GM18507 (cell line): ENCODE data around the gene SLC43A1.

Source experiments
- DNase-seq: peaks from one replicate; pipeline ENCODE4 v3.0.0; 2011; ENCODE audit warnings: low read depth; ENCODE audit not compliant: insufficient read length; ENCODE audit errors: extremely low spot score
- FAIRE-seq: peaks from 2 replicates; lab custom pipeline; 2011; peaks lifted over from hg19 to GRCh38; lab: Jason Lieb, UNC

Gene SLC43A1

DNA sequence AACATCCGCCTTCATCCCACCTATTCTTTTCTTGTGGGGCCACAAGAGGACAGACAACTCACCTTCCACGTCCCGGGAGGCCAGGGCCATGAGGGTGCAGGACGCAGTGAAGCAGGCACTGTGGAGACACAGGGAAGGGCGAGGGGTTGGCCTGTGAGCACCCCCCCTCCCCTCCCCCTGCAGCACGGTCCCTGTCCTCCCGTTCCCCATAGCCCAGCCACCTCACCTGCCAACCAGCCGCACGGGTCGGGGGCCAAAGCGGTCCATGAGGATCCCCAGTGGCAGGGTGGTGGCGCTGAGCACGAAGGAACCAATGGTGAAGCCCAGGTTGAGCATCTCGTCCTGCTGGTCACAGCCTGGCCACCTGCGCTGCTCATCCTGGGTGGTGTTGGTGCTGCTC, 14.6 kb downstream of the SLC43A1 start:
- FAIRE-seq, result no peak
- DNase-seq, result no peak

- FAIRE-seq (no peak), DNase-seq (no peak)
Measured at GRCh38 chr11:57500515-57500914, 15.0 kb downstream of the SLC43A1 start.

DNA sequence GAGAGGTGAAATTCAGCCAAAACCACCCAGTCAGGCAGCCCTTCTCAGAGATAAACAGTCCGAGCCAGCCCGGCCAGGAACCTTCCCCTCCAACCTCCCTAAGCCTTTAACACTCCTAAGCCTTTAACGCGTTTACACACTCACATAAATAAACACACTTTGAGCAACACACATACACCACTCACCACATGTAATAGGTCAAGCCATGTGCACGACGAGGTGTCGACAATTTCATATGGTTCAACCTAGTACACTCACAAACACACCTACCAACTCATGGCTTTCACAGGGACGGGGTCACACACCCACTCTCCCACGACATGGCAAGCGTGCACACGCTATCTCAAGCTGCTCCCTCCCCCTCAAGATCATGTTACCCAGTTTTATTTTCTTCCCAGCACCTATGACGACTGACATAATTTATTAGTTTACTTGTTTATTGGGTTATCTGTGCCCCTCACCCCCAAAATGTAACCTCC, 15.5 kb downstream of the SLC43A1 start:
- DNase-seq, result no peak
- no peak for FAIRE-seq

DNA sequence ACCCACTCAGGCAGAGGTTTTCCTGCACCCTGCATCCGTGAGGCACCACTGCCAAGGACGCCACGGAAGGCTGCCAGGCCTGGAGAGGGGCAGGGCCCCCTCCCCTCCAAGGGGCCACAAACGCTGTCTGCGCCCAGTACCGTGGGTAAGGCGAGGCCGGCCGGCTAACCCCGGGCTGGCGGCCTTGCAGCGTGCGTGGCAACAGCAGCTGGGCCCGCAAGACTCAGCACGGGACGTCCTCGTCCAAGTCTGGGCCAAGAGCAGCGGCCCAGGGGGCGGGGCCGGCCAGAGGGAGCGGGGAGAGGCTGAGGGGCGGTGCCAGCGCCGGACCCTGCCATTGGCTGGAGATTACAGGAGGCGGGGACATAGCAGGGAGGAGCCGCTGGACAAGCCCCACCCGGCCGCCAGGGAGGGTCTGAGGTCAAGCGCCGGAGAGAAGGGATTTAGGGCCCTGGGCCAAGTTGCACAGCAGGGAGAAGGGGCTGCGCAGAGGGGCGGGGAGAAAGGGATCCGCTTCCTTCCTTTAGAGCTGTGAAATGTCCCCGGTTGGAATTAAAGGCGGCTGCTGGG, 16.0 kb downstream of the SLC43A1 start:
- DNase-seq, result no peak
- no peak for FAIRE-seq

- FAIRE-seq, result no peak
- DNase-seq, result no peak
Measured at GRCh38 chr11:57498540-57498939, 17.0 kb downstream of the SLC43A1 start.

DNA sequence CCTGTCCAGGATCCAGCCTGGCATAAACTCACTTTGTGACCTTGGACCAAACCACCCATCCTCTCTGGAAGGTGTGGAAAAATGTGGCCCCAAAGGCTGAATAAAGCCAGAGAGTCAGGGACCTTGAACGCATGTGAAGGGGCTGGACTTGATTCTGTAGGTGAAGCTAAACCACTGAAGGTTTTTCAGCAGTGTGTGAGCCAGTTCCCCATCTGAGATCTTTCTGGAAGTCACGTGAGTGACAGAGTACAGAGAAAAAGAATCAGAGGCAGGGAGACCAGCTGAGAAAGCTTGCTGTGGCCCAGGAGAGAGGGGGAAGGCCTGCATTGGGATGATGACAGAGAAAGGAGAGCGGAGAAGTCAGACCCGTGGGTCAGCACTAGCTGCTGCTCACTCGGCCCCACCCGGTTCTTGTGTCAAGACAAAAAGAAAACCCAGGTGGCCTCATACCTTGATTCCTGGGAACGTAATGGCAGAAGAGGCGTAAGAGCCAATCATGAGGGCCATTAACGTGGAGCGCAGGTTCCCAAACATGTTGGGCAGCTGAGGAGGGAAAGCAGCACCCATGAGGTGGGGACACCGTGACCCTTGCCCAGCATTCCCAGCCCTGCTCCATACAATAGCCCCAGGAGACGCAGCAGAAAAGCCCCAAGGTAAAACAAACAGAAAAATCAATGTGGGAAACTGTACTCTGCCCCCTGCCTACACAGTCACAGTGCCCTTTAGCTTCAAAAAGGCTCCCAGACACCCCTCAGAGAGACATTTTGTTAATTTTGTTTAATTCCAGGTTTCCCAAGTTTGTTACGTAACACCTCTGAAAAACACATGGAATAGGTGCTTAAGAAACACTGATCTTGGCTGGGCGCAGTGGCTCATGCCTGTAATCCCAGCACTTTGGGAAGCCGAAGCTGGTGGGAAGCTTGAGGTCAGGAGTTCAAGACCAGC, 17.9 kb downstream of the SLC43A1 start:
- FAIRE-seq (no peak), DNase-seq (no peak)

- no peak for DNase-seq
- no peak for FAIRE-seq
Measured at GRCh38 chr11:57496109-57496820, 19.2 kb downstream of the SLC43A1 start.

DNA sequence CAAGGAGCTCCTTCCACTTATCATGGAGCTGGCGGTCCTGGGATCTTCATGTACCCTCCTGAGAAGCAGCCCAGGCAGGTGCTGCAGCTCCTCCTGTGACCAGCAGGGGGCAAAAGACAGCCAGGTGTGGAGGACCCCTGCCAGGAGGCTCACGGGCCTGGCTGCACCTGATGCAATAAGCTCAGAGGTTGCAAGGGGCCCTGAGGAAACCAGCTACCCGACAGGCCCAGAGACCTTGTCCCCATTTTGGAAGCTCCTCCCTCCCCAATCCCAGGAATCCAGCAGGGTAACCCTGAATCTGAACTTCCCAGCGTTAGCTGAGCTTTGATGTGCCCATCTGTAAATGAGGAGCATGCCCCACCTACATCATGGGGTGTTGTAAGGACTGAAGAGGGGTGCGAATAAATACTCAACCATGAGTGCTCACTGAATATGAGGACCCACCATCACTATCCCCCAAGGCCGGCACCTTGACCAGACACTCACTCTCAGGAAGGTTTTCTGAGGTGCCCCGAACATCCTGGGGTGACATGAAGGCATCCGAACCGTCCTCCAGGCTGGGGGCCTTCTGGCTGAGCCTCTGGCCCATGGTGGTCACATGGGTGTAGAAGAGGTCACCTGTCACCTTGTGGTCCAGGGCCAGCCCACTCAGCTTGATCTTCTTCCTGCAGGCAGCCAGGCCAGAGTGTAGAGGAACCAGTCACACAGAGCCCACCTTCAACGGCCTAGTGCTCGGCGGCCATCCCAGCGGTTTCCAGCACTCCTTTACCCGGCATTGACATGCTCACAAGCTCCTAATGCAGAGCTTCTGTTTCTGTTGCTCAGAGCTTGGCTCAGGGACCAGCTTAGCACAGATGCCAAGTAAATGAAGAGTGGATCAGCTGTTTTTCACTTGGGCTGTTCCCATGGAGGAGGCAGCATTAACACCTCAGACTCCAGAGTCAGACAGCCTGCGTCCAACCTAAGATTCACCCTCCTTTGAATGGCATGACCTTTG, 21.7 kb downstream of the SLC43A1 start:
- FAIRE-seq (peak; percentile 71), DNase-seq (no peak)

- FAIRE-seq (no peak), DNase-seq (no peak)
Measured at GRCh38 chr11:57491371-57492061, 24.0 kb downstream of the SLC43A1 start.

- DNase-seq (no peak), FAIRE-seq (no peak)
Measured at GRCh38 chr11:57490456-57491248, 24.9 kb downstream of the SLC43A1 start.

DNA sequence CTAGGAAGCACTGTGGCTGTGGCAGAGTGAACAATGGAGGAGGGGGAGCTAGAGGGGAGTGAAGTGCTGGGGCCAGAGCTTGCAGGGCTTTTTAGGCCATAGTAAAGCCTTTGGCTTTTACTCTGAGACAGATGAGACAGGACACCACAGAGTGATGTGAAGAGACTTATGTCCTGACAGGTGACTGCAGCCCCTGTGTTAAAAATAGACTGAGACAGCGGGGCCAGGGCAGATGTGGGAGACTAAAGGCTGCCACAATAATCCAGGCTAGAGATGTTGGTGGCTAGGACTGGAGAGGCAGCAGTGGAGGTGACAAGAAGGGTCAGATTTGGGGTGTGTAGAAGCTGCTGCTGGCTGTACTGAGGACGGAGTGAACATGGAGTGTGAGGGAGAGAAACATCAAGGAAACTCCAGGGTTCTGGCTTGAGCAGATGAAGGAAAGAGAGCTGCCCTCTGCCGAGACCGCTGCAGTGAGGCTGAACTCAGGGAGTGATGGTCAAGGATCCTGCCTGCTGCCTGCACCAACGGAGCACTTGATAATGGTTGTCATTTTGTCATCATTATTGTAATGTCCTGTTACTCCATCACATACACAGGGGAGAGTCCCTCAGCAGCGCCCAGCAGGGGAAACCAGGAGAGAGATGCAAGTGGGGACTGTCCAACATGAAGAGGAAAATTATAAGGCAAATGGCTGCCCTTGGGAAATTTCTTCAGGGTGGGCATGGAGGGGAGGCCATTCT, 27.4 kb downstream of the SLC43A1 start:
- DNase-seq, result no peak
- FAIRE-seq, result no peak

- DNase-seq (no peak), FAIRE-seq (no peak)
Measured at GRCh38 chr11:57487021-57487778, 28.3 kb downstream of the SLC43A1 start.

DNA sequence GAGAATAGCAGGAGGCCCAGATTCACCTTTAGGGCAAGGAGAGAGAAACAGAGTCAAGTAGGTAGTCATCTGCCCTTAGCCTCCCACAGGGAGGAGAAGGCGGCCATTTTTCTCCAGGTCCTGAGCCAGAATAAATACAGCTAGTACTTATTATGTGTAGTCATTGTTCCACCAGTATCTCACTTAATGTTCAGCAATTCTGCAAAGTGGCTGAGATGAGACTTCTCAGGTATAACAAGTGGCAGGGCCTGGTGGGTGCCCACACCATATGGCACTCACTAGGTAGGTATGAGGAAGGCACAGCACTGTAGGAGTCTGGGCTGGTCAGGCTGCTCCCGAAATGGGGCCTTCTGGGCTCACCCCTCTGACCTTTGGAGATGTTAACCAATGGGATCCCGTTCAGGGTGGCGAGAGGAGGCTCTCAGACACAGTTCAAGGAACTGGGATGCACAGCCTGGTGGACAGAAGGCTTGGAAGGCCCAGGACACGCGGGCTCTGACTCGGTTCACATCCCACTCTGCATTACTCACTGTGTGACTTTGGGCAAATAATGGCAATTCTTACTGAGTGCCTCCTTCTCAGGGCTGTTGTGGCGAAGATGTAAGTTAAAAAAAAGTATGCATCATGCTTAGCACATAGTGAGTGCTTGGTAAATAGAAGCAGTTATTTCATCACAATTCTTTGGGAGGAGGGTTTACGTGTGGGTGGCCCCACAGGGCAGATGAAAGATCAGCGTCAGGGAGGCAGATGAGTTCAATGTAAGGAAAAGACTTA, 30.1 kb downstream of the SLC43A1 start:
- DNase-seq (no peak), FAIRE-seq (no peak)

GRCh38 chr11:57484141-57484710, 31.3 kb downstream of the SLC43A1 start:
- DNase-seq (peak; percentile 47), FAIRE-seq (peak; percentile 59)

DNA sequence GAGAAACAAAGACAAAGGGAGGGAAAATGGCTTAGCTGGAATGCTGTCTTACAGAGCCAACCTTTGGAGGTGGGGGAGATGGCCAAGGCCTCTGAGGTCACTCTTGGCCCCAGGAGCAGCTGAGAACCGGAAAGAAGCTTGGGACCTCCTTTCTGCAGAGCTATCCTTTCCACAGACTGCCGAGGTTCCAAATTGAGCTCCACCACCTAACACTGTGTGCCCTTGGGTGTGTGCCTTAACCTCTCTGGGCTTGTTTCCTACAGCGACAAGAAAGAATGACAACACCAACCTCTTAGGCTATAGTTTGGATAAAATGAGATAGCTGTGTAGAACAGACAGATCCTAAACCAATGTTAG, 32.0 kb downstream of the SLC43A1 start:
- FAIRE-seq, result no peak
- no peak for DNase-seq
